Stimulated activated naive CD8-positive, alpha-beta T cell treated with anti-CD3 and anti-CD28 coated beads, Interleukin-15, amount 100 ng/mL, for 72 hours (primary cell): ENCODE data around the gene TAL1.
"Not testable (repeated sequence)": the region's sequence is repeated elsewhere in the genome, so short reads cannot be mapped to it uniquely, and the experiment has no call there.

Source experiments
- ATAC-seq: fragments of 150-1000 bp; cut with Tn5 transposase; 2 replicates; pipeline ENCODE4 v1.10.0; 2021; ENCODE audit warnings: mild to moderate bottlenecking, moderate library complexity
- DNase-seq, 2 donors: peaks; one replicate each; pipeline ENCODE4 v3.0.0; 2021 to 2022
- H3K27ac Mint-ChIP-seq, 2 donors: one replicate each; pipeline ENCODE4 v1.8.0; 2022; ENCODE audit warnings: mild to moderate bottlenecking in 2 of 2, mixed read lengths in 2 of 2, moderate library complexity in 2 of 2
- H3K27me3 Mint-ChIP-seq: one replicate; pipeline ENCODE4 v1.8.0; 2022; ENCODE audit warnings: mixed read lengths
- H3K4me1 Mint-ChIP-seq: one replicate; pipeline ENCODE4 v1.8.0; 2022; ENCODE audit warnings: mild to moderate bottlenecking, mixed read lengths
- H3K4me3 Mint-ChIP-seq, 2 donors: one replicate each; pipeline ENCODE4 v1.8.0; 2022; ENCODE audit warnings: mild to moderate bottlenecking in 2 of 2, mixed read lengths in 2 of 2, moderate library complexity in 1 of 2
- H3K9me3 Mint-ChIP-seq, 2 donors: one replicate each; pipeline ENCODE4 v1.8.0; 2022; ENCODE audit warnings: mixed read lengths in 2 of 2

The TAL1 gene

GRCh38 chr1:47208374-47208850 is 23.6 kb downstream of the TAL1 start:
- H3K27ac Mint-ChIP-seq = no peak overlapping the region
- H3K27me3 Mint-ChIP-seq = peaks cover 29% of the 10 kb centered on the region
- H3K9me3 Mint-ChIP-seq = no peaks in the 10 kb centered on the region
- no peaks in the 10 kb centered on the region for H3K4me1 Mint-ChIP-seq
- DNase-seq (no peak), ATAC-seq (no peak)
- H3K4me3 Mint-ChIP-seq = no peak overlapping the region

- DNase-seq = no peak
- H3K9me3 Mint-ChIP-seq = no peaks in the 10 kb centered on the region
Observed at GRCh38 chr1:47207803-47208373, 24.1 kb downstream of the TAL1 start.

GRCh38 chr1:47205918-47206317 is 26.1 kb downstream of the TAL1 start:
- peaks cover 34% of the 10 kb centered on the region for H3K27me3 Mint-ChIP-seq
- H3K9me3 Mint-ChIP-seq = no peaks in the 10 kb centered on the region
- H3K4me3 Mint-ChIP-seq = no peak overlapping the region
- H3K27ac Mint-ChIP-seq = no peak overlapping the region
- H3K4me1 Mint-ChIP-seq = no peaks in the 10 kb centered on the region
- no peak for DNase-seq
- ATAC-seq = no peak

More at GRCh38 chr1:47207803-47208373, 24.1 kb downstream of the TAL1 start:
- peak; percentile 73 for ATAC-seq
- H3K4me3 Mint-ChIP-seq = no peak overlapping the region
- peaks cover 34% of the 10 kb centered on the region for H3K27me3 Mint-ChIP-seq
- no peak overlapping the region for H3K27ac Mint-ChIP-seq
- no peaks in the 10 kb centered on the region for H3K4me1 Mint-ChIP-seq

GRCh38 chr1:47203504-47203903 is 28.5 kb downstream of the TAL1 start:
- peaks cover 44% of the 10 kb centered on the region for H3K27me3 Mint-ChIP-seq
- not testable (repeated sequence) for H3K4me3 Mint-ChIP-seq, H3K27ac Mint-ChIP-seq, H3K9me3 Mint-ChIP-seq, ATAC-seq, DNase-seq, H3K4me1 Mint-ChIP-seq

GRCh38 chr1:47201179-47201578 is 30.8 kb downstream of the TAL1 start:
- Mint-ChIP-seq H3K4me3 (no peak overlapping the region), H3K27me3 (peaks cover 52% of the 10 kb centered on the region), H3K9me3 (no peaks in the 10 kb centered on the region), H3K27ac (no peak overlapping the region), H3K4me1 (no peaks in the 10 kb centered on the region)
- ATAC-seq = no peak
- no peak for DNase-seq

- H3K4me3 Mint-ChIP-seq = no peak overlapping the region
- ATAC-seq (no peak), DNase-seq (no peak)
- H3K4me1 Mint-ChIP-seq = no peaks in the 10 kb centered on the region
- H3K27ac Mint-ChIP-seq = peak overlapping the region in 1 of 2 donors; percentile 6
- no peaks in the 10 kb centered on the region for H3K9me3 Mint-ChIP-seq
- peaks cover 37% of the 10 kb centered on the region for H3K27me3 Mint-ChIP-seq
Observed at GRCh38 chr1:47198214-47198613, 33.8 kb downstream of the TAL1 start.

- Mint-ChIP-seq H3K9me3 (no peaks in the 10 kb centered on the region), H3K27ac (no peak overlapping the region), H3K4me1 (peaks cover 6% of the 10 kb centered on the region), H3K27me3 (peaks cover 50% of the 10 kb centered on the region), H3K4me3 (no peak overlapping the region)
- no peak for DNase-seq
- ATAC-seq = no peak
Observed at GRCh38 chr1:47196622-47197021, 35.4 kb downstream of the TAL1 start.

GRCh38 chr1:47195981-47196380 is 36.0 kb downstream of the TAL1 start:
- not testable (repeated sequence) for H3K4me1 Mint-ChIP-seq, H3K4me3 Mint-ChIP-seq, ATAC-seq, H3K27ac Mint-ChIP-seq, H3K9me3 Mint-ChIP-seq, DNase-seq
- H3K27me3 Mint-ChIP-seq = peaks cover 51% of the 10 kb centered on the region

GRCh38 chr1:47194311-47194710 is 37.7 kb downstream of the TAL1 start:
- Mint-ChIP-seq H3K4me1 (peaks cover 6% of the 10 kb centered on the region), H3K4me3 (no peak overlapping the region), H3K27ac (peak overlapping the region in 1 of 2 donors; percentile 15), H3K9me3 (no peaks in the 10 kb centered on the region), H3K27me3 (peaks cover 41% of the 10 kb centered on the region)
- no peak for DNase-seq
- ATAC-seq = no peak

- not testable (repeated sequence) for H3K27ac Mint-ChIP-seq, H3K4me1 Mint-ChIP-seq, H3K9me3 Mint-ChIP-seq, DNase-seq, H3K4me3 Mint-ChIP-seq, ATAC-seq
- H3K27me3 Mint-ChIP-seq = peaks cover 33% of the 10 kb centered on the region
Observed at GRCh38 chr1:47193496-47193895, 38.5 kb downstream of the TAL1 start.

- no peak overlapping the region for H3K4me3 Mint-ChIP-seq
- peaks cover 6% of the 10 kb centered on the region for H3K4me1 Mint-ChIP-seq
- peaks cover 25% of the 10 kb centered on the region for H3K27me3 Mint-ChIP-seq
- H3K27ac Mint-ChIP-seq = no peak overlapping the region
- H3K9me3 Mint-ChIP-seq = no peaks in the 10 kb centered on the region
- DNase-seq (peak; percentile 61 to 62), ATAC-seq (peak; percentile 66)
Observed at GRCh38 chr1:47192458-47193384, 39.3 kb downstream of the TAL1 start.

GRCh38 chr1:47191940-47192457 is 40.0 kb downstream of the TAL1 start:
- peaks cover 6% of the 10 kb centered on the region for H3K4me1 Mint-ChIP-seq
- H3K27me3 Mint-ChIP-seq = peaks cover 24% of the 10 kb centered on the region
- H3K9me3 Mint-ChIP-seq = no peaks in the 10 kb centered on the region
- DNase-seq = no peak
- no peak overlapping the region for H3K27ac Mint-ChIP-seq
- no peak overlapping the region for H3K4me3 Mint-ChIP-seq
- ATAC-seq = no peak

GRCh38 chr1:47190857-47191256 is 41.2 kb downstream of the TAL1 start:
- ATAC-seq = no peak
- peaks cover 24% of the 10 kb centered on the region for H3K27me3 Mint-ChIP-seq
- H3K4me1 Mint-ChIP-seq = peaks cover 6% of the 10 kb centered on the region
- no peaks in the 10 kb centered on the region for H3K9me3 Mint-ChIP-seq
- H3K4me3 Mint-ChIP-seq = no peak overlapping the region
- DNase-seq = no peak
- H3K27ac Mint-ChIP-seq = no peak overlapping the region

GRCh38 chr1:47190509-47190855 is 41.5 kb downstream of the TAL1 start:
- DNase-seq = no peak
- no peaks in the 10 kb centered on the region for H3K9me3 Mint-ChIP-seq
- H3K27me3 Mint-ChIP-seq = peaks cover 24% of the 10 kb centered on the region
- H3K27ac Mint-ChIP-seq = no peak overlapping the region
- no peak overlapping the region for H3K4me3 Mint-ChIP-seq
- H3K4me1 Mint-ChIP-seq = peaks cover 6% of the 10 kb centered on the region
- no peak for ATAC-seq

GRCh38 chr1:47189844-47190508 is 42.0 kb downstream of the TAL1 start, which contains the start of gene PDZK1IP1:
Gene PDZK1IP1, minus strand, starts transcription at chr1:47190036. Its CDS starts 104 bp downstream, at chr1:47189932.
- ATAC-seq (no peak), DNase-seq (no peak)
- Mint-ChIP-seq H3K27ac (peak within 1 kb of the TSS; percentile 67 to 87), H3K9me3 (no peaks in the 10 kb centered on the region), H3K4me1 (peaks cover 6% of the 10 kb centered on the region), H3K27me3 (peaks cover 24% of the 10 kb centered on the region), H3K4me3 (no peak within 1 kb of the TSS)
